K562 (cell line): ENCODE results near the gene ZNF556. TPM values are rescaled to one million over a fixed set of nuclear protein-coding genes. Genes with fewer than 3 reads are reported as not detected.
A peak's percentile ranks its signal among the peaks of the same experiment; 100 is the strongest.

Experiments
- HMGN3 ChIP-seq: IDR thresholded peaks from 2 replicates; pipeline ENCODE4 v1.6.1; 2011; ENCODE audit warnings: borderline replicate concordance, low read depth, mild to moderate bottlenecking, mixed read lengths, low read length; ENCODE audit not compliant: insufficient read length; ENCODE audit errors: extremely low read depth
- NFIX ChIP-seq: fragments of 250-450 bp; sonication (Bioruptor Pico); IDR thresholded peaks from 2 replicates; pipeline ENCODE4 v1.4.0; 2020; ENCODE audit warnings: low read depth, mild to moderate bottlenecking, moderate library complexity
- NR2F6 ChIP-seq: fragments of 450-650 bp; formaldehyde crosslinking; IDR thresholded peaks from 2 replicates; pipeline ENCODE4 v1.4.0; 2020; ENCODE audit warnings: mild to moderate bottlenecking
- PRPF4 ChIP-seq: fragments of 200-400 bp; formaldehyde crosslinking; IDR thresholded peaks from one replicate; pipeline ENCODE4 v1.6.1; 2017; ENCODE audit warnings: low read length, low read depth, mild to moderate bottlenecking; ENCODE audit not compliant: insufficient read depth, poor library complexity, severe bottlenecking
- RNF2 ChIP-seq: sonication (generic); IDR thresholded peaks from 2 replicates; pipeline ENCODE4 v1.6.1; 2016
- RUNX1 ChIP-seq: sonication (generic); IDR thresholded peaks from 2 replicates; pipeline ENCODE4 v1.6.1; 2016; ENCODE audit warnings: antibody characterized with exemption, low read depth
- SOX6 ChIP-seq: fragments of 450-650 bp; IDR thresholded peaks from 2 replicates; pipeline ENCODE4 v1.6.1; 2014; ENCODE audit warnings: mild to moderate bottlenecking
- TBP ChIP-seq: optimal IDR thresholded peaks from 2 replicates; pipeline ENCODE3; 2011; ENCODE audit warnings: low read depth, low read length, improper control_type of control experiment
- TCF3 ChIP-seq: sonication (generic); formaldehyde crosslinking; IDR thresholded peaks from 2 replicates; pipeline ENCODE4 v1.4.0; 2020; ENCODE audit warnings: mild to moderate bottlenecking, missing genetic modification reagents
- ZNF77 ChIP-seq: fragments of 250-450 bp; sonication (Bioruptor Pico); IDR thresholded peaks from 2 replicates; pipeline ENCODE4 v1.5.0; 2020
- polyA plus RNA-seq, 8 experiments: library from polyadenylated mRNA; depleted of rRNA in 4 of 8; stranded (reverse) in 5 of 8; unstranded in 3 of 8; fragments of >200 nt; fragmentation: Nextera tagmentation in 2 of 8; fragmentation: Illumina TruSeq in 1 of 8; extraction: Ambion mirVana in 2 of 8; extraction: Trizol in 1 of 8; gene quantifications; 2 replicates each; pipeline versions ENCODE4 v1.2.1 to v1.2.3, GENCODE V29; 2011 to 2014; ENCODE audit warnings: inconsistent platforms in 1 of 8, missing spikeins in 1 of 8
- total RNA-seq, 7 experiments: library from RNA; depleted of rRNA in 6 of 7; stranded (reverse); fragments of >200 nt in 6 of 7; fragmentation: Illumina TruSeq in 2 of 7; extraction: Trizol in 2 of 7; gene quantifications; 2 replicates each; pipeline versions ENCODE4 v1.2.1 to v1.2.3, GENCODE V29; 2011 to 2021; ENCODE audit warnings: low replicate concordance in 1 of 7
- TF ChIP-seq, protein P1 (sequence below): fragments of 150-350 bp; conservative IDR thresholded peaks from 2 replicates; pipeline ENCODE4 v1.6.1; 2014; ENCODE audit warnings: low read length
- TF ChIP-seq, protein P2 (sequence below): fragments of 250-450 bp; sonication (Bioruptor Pico); IDR thresholded peaks from 2 replicates; pipeline ENCODE4 v1.4.0; 2020; ENCODE audit warnings: mild to moderate bottlenecking, moderate library complexity, borderline replicate concordance
- TF ChIP-seq, protein P3 (sequence below): fragments of 450-650 bp; IDR thresholded peaks from 2 replicates; pipeline ENCODE4 v1.6.1; 2018; ENCODE audit warnings: mild to moderate bottlenecking, low read depth; ENCODE audit not compliant: partially characterized antibody
- TF ChIP-seq, protein P4 (sequence below), 2 experiments: fragments of 450-650 bp; IDR thresholded peaks; 2 replicates each; pipeline ENCODE4 v1.6.1; 2018; ENCODE audit warnings: mild to moderate bottlenecking in 2 of 2, low read depth in 1 of 2; ENCODE audit not compliant: partially characterized antibody in 2 of 2

The ZNF556 gene
- total and polyA plus RNA-seq, 9 of the 15 experiments (the other 6 are each of a cell fraction or from before 2014, with no cell fraction given) = 0.01 to 0.36 (median 0.10) TPM; not detected in 1

DNA sequence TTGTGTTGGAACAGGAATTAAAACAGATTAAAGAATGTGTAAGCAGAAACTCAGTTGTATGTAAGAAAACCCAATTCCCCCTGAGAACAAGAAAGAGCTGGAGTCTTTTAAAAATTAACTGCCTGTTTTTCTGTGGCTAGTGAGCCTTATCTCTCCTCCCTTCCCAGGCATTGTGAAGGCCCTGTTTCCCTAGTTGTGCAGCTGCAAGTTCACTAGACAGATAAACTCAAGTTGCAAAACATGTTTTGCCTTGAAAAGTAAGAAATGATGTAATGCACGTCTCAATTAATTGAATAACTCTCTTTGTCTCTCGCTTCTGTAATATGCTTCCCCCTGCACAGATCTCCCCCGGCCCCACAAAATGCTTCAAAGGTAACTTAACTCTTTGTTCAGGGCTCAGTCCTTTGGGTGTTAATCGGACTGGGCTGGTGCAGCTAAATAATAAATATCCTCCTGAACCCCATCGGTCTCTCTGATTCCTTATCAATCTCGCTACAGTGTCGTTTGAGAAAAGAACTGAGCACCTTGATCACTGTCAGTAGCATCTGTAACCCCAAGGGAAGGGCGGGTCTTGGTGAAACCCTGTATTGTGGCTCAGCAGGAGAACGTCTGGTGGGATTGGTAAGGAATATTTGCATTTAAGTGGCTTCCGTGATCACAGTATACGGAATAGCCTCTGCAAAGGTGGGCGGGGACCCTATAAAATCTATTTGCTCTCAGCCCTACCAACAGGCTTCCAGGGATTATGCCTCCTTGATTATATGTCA, 1.6 kb upstream of the ZNF556 start (continued):
- TF ChIP-seq, protein P1, sequence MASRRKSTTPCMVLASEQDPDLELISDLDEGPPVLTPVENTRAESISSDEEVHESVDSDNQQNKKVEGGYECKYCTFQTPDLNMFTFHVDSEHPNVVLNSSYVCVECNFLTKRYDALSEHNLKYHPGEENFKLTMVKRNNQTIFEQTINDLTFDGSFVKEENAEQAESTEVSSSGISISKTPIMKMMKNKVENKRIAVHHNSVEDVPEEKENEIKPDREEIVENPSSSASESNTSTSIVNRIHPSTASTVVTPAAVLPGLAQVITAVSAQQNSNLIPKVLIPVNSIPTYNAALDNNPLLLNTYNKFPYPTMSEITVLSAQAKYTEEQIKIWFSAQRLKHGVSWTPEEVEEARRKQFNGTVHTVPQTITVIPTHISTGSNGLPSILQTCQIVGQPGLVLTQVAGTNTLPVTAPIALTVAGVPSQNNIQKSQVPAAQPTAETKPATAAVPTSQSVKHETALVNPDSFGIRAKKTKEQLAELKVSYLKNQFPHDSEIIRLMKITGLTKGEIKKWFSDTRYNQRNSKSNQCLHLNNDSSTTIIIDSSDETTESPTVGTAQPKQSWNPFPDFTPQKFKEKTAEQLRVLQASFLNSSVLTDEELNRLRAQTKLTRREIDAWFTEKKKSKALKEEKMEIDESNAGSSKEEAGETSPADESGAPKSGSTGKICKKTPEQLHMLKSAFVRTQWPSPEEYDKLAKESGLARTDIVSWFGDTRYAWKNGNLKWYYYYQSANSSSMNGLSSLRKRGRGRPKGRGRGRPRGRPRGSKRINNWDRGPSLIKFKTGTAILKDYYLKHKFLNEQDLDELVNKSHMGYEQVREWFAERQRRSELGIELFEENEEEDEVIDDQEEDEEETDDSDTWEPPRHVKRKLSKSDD = no peak
- TF ChIP-seq, protein P2, sequence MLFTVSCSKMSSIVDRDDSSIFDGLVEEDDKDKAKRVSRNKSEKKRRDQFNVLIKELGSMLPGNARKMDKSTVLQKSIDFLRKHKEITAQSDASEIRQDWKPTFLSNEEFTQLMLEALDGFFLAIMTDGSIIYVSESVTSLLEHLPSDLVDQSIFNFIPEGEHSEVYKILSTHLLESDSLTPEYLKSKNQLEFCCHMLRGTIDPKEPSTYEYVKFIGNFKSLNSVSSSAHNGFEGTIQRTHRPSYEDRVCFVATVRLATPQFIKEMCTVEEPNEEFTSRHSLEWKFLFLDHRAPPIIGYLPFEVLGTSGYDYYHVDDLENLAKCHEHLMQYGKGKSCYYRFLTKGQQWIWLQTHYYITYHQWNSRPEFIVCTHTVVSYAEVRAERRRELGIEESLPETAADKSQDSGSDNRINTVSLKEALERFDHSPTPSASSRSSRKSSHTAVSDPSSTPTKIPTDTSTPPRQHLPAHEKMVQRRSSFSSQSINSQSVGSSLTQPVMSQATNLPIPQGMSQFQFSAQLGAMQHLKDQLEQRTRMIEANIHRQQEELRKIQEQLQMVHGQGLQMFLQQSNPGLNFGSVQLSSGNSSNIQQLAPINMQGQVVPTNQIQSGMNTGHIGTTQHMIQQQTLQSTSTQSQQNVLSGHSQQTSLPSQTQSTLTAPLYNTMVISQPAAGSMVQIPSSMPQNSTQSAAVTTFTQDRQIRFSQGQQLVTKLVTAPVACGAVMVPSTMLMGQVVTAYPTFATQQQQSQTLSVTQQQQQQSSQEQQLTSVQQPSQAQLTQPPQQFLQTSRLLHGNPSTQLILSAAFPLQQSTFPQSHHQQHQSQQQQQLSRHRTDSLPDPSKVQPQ = no peak
- TF ChIP-seq SOX6 (peak; percentile 85), ZNF77 (CRISPR knock-in tag) (no peak), TCF3 (CRISPR knock-in tag) (peak; percentile 88), TBP (no peak), PRPF4 (no peak), RNF2 (no peak; the same call in 1 of the 2 replicates), NFIX (CRISPR knock-in tag) (no peak), RUNX1 (0 out of 2 replicates have a peak, but pooled peaks have one; percentile 20), HMGN3 (no peak), NR2F6 (no peak)
- TF ChIP-seq, protein P3, sequence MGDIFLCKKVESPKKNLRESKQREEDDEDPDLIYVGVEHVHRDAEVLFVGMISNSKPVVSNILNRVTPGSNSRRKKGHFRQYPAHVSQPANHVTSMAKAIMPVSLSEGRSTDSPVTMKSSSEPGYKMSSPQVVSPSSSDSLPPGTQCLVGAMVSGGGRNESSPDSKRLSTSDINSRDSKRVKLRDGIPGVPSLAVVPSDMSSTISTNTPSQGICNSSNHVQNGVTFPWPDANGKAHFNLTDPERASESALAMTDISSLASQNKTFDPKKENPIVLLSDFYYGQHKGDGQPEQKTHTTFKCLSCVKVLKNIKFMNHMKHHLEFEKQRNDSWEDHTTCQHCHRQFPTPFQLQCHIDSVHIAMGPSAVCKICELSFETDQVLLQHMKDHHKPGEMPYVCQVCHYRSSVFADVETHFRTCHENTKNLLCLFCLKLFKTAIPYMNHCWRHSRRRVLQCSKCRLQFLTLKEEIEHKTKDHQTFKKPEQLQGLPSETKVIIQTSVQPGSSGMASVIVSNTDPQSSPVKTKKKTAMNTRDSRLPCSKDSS = no peak
- TF ChIP-seq, protein P4, sequence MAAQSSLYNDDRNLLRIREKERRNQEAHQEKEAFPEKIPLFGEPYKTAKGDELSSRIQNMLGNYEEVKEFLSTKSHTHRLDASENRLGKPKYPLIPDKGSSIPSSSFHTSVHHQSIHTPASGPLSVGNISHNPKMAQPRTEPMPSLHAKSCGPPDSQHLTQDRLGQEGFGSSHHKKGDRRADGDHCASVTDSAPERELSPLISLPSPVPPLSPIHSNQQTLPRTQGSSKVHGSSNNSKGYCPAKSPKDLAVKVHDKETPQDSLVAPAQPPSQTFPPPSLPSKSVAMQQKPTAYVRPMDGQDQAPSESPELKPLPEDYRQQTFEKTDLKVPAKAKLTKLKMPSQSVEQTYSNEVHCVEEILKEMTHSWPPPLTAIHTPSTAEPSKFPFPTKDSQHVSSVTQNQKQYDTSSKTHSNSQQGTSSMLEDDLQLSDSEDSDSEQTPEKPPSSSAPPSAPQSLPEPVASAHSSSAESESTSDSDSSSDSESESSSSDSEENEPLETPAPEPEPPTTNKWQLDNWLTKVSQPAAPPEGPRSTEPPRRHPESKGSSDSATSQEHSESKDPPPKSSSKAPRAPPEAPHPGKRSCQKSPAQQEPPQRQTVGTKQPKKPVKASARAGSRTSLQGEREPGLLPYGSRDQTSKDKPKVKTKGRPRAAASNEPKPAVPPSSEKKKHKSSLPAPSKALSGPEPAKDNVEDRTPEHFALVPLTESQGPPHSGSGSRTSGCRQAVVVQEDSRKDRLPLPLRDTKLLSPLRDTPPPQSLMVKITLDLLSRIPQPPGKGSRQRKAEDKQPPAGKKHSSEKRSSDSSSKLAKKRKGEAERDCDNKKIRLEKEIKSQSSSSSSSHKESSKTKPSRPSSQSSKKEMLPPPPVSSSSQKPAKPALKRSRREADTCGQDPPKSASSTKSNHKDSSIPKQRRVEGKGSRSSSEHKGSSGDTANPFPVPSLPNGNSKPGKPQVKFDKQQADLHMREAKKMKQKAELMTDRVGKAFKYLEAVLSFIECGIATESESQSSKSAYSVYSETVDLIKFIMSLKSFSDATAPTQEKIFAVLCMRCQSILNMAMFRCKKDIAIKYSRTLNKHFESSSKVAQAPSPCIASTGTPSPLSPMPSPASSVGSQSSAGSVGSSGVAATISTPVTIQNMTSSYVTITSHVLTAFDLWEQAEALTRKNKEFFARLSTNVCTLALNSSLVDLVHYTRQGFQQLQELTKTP (IDR thresholded peaks at IDR 0.05; ENCODE audit: low read depth in 1 of 2, partially characterized antibody in 2 of 2) = peak in 1 of 2 experiments; percentile 49
